Vagina (tissue), 2 donors: ENCODE data around the gene CD151.

Experiments
- CTCF ChIP-seq, 3 experiments: fragments of 450-650 bp in 2 of 3; fragments of 200-600 bp in 1 of 3; sonication (generic) in 1 of 3; IDR thresholded peaks; one replicate each; pipeline ENCODE4 v1.5.1; 2017 to 2019; ENCODE audit warnings: antibody characterized with exemption in 3 of 3, mild to moderate bottlenecking in 2 of 3, moderate library complexity in 2 of 3
- POLR2A ChIP-seq, 2 donors: fragments of 450-650 bp; IDR thresholded peaks; one replicate each; pipeline ENCODE4 v1.6.1; 2017; ENCODE audit warnings: antibody characterized with exemption in 2 of 2, mild to moderate bottlenecking in 2 of 2, moderate library complexity in 2 of 2
- POLR2AphosphoS5 ChIP-seq, 2 donors: sonication (generic); formaldehyde crosslinking; IDR thresholded peaks; one replicate each; pipeline ENCODE4 v1.9.0; 2017; ENCODE audit warnings: antibody characterized with exemption in 2 of 2, mild to moderate bottlenecking in 2 of 2, low read depth in 1 of 2; ENCODE audit not compliant: insufficient read depth in 1 of 2

GRCh38 chr11:843086-843734 is 10.5 kb downstream of the CD151 start:
- no peak for TF ChIP-seq CTCF (IDR thresholded peaks at IDR 0.05)
- TF ChIP-seq POLR2A (IDR thresholded peaks at IDR 0.05): no peak
- TF ChIP-seq POLR2AphosphoS5 (IDR thresholded peaks at IDR 0.05; ENCODE audit: insufficient read depth in 1 of 2, low read depth in 1 of 2): no peak
